Activated CD4-positive, alpha-beta memory T cell treated with anti-CD3 and anti-CD28 coated beads for 36 hours (primary cell): ENCODE results near the gene XRCC2. TPM values are rescaled to one million over a fixed set of nuclear protein-coding genes. Genes with fewer than 3 reads are reported as not detected.
"Not testable (repeated sequence)": the region's sequence is repeated elsewhere in the genome, so short reads cannot be mapped to it uniquely, and the experiment has no call there.

Source experiments
- CTCF ChIA-PET: fragments of 350-600 bp; sonication (Branson Sonifier 250); formaldehyde crosslinking; loops from one replicate; lab custom pipeline; 2021; ENCODE audit warnings: antibody characterized with exemption, inconsistent platforms; lab: Charles Lee
- POLR2A ChIA-PET: fragments of 350-600 bp; sonication (Branson Sonifier 250); formaldehyde crosslinking; loops from one replicate; lab custom pipeline; 2021; ENCODE audit warnings: antibody characterized with exemption; lab: Charles Lee
- DNase-seq: peaks from one replicate; pipeline ENCODE4 v3.0.0-alpha.2; 2020
- H3K27ac Mint-ChIP-seq: one replicate; pipeline ENCODE4 v1.8.0; 2021; ENCODE audit warnings: mixed read lengths
- H3K27me3 Mint-ChIP-seq: one replicate; pipeline ENCODE4 v1.8.0; 2021; ENCODE audit warnings: mixed read lengths
- H3K36me3 Mint-ChIP-seq: one replicate; pipeline ENCODE4 v1.8.0; 2021; ENCODE audit warnings: mixed read lengths
- H3K4me1 Mint-ChIP-seq: one replicate; pipeline ENCODE4 v1.8.0; 2021; ENCODE audit warnings: low read depth, mixed read lengths
- H3K4me3 Mint-ChIP-seq: one replicate; pipeline ENCODE4 v1.8.0; 2021; ENCODE audit warnings: mild to moderate bottlenecking, mixed read lengths
- H3K9me3 Mint-ChIP-seq: one replicate; pipeline ENCODE4 v1.8.0; 2021; ENCODE audit warnings: mixed read lengths
- intact Hi-C: fragments of 100-400 bp; cut with micrococcal nuclease; formaldehyde crosslinking; loops from one replicate; pipeline ENCODE4 v1.15.1; 2023
- total RNA-seq, 2 experiments: library from RNA; stranded (reverse); gene quantifications; one replicate each; pipeline ENCODE4 v1.2.3, GENCODE V29; 2021

The XRCC2 gene
- total RNA-seq, 2 experiments from 2014 or later, result 13.6 to 15.0 TPM

DNA sequence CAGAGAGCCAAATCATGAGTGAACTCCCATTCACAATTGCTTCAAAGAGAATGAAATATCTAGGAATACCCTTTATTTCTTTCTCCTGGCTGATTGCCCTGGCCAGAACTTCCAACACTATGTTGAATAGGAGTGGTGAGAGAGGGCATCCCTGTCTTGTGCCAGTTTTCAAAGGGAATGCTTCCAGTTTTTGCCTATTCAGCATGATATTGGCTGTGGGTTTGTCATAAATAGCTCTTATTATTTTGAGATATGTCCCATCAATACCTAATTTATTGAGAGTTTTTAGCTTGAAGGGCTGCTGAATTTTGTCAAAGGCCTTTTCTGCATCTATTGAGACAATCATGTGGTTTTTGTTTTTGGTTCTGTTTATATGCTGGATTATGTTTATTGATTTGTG lies 47.2 kb downstream of the XRCC2 start:
- H3K27ac Mint-ChIP-seq, H3K36me3 Mint-ChIP-seq, H3K9me3 Mint-ChIP-seq, POLR2A ChIA-PET, CTCF ChIA-PET, intact Hi-C loops, H3K4me3 Mint-ChIP-seq, DNase-seq, H3K27me3 Mint-ChIP-seq, H3K4me1 Mint-ChIP-seq: not testable (repeated sequence)

DNA sequence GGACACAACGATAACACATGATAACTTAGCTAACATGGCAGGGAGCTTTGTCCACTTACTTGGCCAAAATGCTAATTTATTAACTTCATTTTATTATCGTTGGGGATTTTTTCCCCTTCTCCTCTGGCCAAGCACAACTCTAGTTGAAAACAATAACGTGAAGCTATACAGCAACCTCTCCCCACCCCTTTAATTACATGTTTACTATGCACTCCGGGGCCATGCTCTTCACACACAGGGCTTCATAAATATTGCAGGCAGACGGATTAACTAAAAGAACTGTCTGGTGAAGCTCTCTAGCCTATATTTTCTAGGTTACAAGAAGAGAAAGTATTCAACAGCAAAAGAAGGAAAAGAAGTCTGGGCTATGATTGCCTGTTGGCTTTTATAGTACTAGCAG lies 51.7 kb downstream of the XRCC2 start:
- intact Hi-C loops, result no loop called here
- H3K4me1 Mint-ChIP-seq, result no peaks in the 10 kb centered on the region
- H3K4me3 Mint-ChIP-seq, result no peak overlapping the region
- no peak for DNase-seq
- ChIA-PET POLR2A (no interaction called here), CTCF (no interaction called here)
- no peaks in the 10 kb centered on the region for H3K36me3 Mint-ChIP-seq
- H3K9me3 Mint-ChIP-seq, result peaks cover 2% of the 10 kb centered on the region
- no peak overlapping the region for H3K27ac Mint-ChIP-seq
- peaks cover 2% of the 10 kb centered on the region for H3K27me3 Mint-ChIP-seq

DNA sequence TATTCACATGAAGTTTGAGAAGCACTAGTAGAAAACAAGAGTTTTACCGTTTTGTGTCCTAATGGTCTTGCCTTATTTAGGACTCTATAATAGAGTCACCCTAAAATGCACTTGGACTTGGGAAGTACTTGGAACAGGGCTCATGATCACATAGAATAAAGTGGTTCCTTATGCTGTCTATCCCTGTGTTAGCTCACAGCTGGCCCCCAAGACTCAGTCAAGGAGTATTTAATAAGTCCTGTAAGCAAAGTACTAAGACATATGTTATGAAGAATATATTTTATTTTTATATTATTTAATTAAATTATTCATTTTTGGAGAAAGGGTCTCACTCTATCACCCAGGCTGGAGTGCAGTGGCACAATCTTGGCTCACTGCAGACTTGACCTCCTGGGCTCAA lies 54.5 kb downstream of the XRCC2 start:
- ChIA-PET CTCF (no interaction called here), POLR2A (no interaction called here)
- H3K4me1 Mint-ChIP-seq, result no peaks in the 10 kb centered on the region
- H3K4me3 Mint-ChIP-seq, result no peak overlapping the region
- H3K9me3 Mint-ChIP-seq, result no peaks in the 10 kb centered on the region
- H3K27ac Mint-ChIP-seq, result no peak overlapping the region
- no peaks in the 10 kb centered on the region for H3K36me3 Mint-ChIP-seq
- intact Hi-C loops, result no loop called here
- no peak for DNase-seq
- H3K27me3 Mint-ChIP-seq, result no peaks in the 10 kb centered on the region

DNA sequence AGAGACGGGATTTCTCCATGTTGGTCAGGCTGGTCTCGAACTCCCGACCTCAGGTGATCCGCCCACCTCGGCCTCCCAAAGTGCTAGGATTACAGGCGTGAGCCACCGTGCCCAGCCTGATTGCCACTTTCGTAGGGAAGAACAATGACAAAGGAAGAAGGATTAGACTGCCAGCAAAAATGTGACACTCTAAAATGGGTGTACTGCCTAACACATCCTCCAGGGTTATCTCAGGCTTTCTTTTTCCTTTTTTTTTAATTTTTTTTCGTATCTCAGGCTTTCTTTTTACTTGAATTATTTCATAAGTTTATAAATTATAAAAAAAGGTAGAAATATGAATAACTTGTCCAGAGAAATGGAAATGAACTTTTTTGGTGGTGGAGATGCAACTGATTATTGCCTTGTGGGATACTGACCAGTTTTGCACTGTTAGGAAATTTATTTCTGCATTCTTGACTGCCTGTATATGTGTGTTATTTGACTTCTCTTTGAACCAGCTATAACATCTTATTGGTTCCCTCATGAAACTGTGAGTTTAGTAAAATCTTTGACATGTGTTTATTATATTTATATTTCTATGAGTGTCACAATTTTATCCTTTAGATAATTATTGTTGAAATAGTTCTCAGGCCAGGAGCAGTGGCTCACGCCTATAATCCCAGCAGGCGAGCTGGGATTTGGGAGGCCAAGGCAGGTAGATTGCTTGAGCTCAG lies 56.8 kb downstream of the XRCC2 start:
- H3K9me3 Mint-ChIP-seq, result no peaks in the 10 kb centered on the region
- H3K4me1 Mint-ChIP-seq, result no peaks in the 10 kb centered on the region
- H3K36me3 Mint-ChIP-seq, result no peaks in the 10 kb centered on the region
- intact Hi-C loops, result no loop called here
- ChIA-PET CTCF (no interaction called here), POLR2A (no interaction called here)
- no peak for DNase-seq
- H3K27ac Mint-ChIP-seq, result no peak overlapping the region
- no peaks in the 10 kb centered on the region for H3K27me3 Mint-ChIP-seq
- H3K4me3 Mint-ChIP-seq, result no peak overlapping the region

DNA sequence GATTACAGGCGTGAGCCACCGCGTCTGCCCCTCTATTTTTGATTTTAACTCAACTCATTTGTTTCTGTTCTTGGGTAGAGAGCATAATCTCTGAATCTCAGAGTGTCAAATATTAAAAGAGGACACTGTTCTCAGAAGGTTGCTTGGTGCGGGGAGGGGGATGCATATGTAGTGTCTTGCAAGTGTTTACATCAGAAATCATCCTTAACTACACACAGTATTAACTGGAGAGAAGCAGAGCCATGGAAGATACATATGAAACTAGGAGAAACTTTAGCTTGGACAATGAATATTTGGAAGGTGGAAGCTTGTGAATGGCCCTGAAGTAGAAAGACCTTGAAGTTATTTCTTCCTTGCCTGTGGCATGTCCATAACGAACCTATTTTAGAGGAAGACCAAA lies 57.5 kb downstream of the XRCC2 start:
- H3K27me3 Mint-ChIP-seq, result no peaks in the 10 kb centered on the region
- H3K36me3 Mint-ChIP-seq, result no peaks in the 10 kb centered on the region
- intact Hi-C loops, result no loop called here
- DNase-seq, result no peak
- no peak overlapping the region for H3K27ac Mint-ChIP-seq
- ChIA-PET CTCF (no interaction called here), POLR2A (no interaction called here)
- H3K4me1 Mint-ChIP-seq, result no peaks in the 10 kb centered on the region
- no peaks in the 10 kb centered on the region for H3K9me3 Mint-ChIP-seq
- no peak overlapping the region for H3K4me3 Mint-ChIP-seq

DNA sequence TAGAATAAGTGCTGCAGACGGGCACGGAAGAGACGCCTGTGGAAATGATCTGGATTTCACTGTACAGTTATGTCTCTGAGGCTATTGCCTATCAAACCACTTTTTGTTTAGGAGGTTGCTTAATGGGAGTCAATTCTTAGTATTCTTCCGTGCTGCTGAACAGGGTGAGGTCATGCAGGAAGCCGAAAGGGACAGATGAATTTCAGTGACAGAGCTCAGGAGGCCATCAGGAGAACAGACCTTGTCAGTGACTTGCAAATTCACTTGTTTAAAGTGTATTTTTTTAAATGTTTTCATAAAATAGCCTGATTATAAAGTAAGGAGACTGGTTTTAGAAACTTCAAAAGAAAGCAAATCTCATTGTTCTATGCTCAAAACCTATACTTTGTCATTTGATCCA lies 58.9 kb downstream of the XRCC2 start:
- peaks cover 7% of the 10 kb centered on the region for H3K9me3 Mint-ChIP-seq
- H3K36me3 Mint-ChIP-seq, result no peaks in the 10 kb centered on the region
- ChIA-PET CTCF (no interaction called here), POLR2A (no interaction called here)
- DNase-seq, result no peak
- H3K4me3 Mint-ChIP-seq, result no peak overlapping the region
- H3K4me1 Mint-ChIP-seq, result no peaks in the 10 kb centered on the region
- no peaks in the 10 kb centered on the region for H3K27me3 Mint-ChIP-seq
- no peak overlapping the region for H3K27ac Mint-ChIP-seq
- intact Hi-C loops, result no loop called here

DNA sequence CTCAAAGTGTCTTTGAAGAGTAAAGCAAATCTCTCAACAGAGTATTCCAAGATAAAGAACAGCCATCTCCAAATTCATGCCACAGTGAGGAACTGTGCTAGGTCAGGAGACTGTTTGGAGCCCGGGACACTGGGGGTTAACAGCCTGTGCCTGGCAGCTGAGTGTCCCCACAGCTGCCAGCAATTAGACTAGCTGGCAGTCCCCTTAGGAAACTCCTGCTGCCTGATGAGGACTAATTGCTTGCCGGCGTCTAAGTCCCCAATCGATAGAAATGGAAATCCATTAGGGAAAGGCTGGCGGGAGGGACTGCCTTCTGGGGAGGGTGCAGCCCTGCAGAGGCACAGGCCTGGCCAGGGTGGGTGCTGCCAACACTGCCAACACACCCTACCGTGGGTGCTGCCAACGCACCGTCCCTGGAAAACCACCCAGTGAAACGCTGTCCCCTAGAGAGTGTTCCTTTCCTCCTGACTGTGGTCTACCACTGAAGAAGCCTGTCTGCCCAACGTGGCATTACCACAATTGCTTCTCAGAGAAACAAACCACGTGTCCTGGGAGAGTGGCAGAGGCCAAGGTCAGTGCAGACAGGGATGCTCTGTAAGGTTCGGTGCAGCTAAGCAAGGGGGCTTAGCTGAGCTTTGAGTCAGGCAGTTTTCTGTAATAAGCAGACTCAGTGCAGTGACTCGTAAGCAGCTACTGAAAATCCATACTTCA lies 60.8 kb downstream of the XRCC2 start:
- POLR2A ChIA-PET, result no interaction called here
- no peaks in the 10 kb centered on the region for H3K36me3 Mint-ChIP-seq
- CTCF ChIA-PET, result no interaction called here
- H3K27ac Mint-ChIP-seq, result no peak overlapping the region
- peaks cover 7% of the 10 kb centered on the region for H3K9me3 Mint-ChIP-seq
- no peak overlapping the region for H3K4me3 Mint-ChIP-seq
- intact Hi-C loops, result no loop called here
- no peak for DNase-seq
- no peaks in the 10 kb centered on the region for H3K4me1 Mint-ChIP-seq
- no peaks in the 10 kb centered on the region for H3K27me3 Mint-ChIP-seq

DNA sequence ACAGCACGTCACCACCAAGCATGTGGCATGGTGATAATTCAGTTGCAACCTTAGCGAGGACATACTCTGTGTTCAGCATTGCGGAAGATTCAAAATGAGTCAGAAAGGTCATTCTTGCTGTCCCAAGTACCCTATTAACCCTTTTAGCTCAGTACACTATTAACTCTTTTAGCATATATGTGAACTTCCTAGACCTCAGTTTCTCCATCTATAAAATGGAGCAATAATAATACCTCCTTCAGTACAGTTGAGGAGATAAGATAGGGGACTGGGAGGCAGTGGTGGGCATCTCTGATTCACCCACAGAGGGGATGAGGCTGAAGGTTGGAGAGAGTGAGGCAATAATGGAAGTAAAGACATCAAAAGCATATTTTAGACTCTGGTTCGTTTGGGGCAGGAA lies 67.3 kb downstream of the XRCC2 start:
- no peak for DNase-seq
- ChIA-PET POLR2A (no interaction called here), CTCF (no interaction called here)
- H3K36me3 Mint-ChIP-seq, result no peaks in the 10 kb centered on the region
- H3K4me3 Mint-ChIP-seq, result no peak overlapping the region
- H3K9me3 Mint-ChIP-seq, result peaks cover 7% of the 10 kb centered on the region
- intact Hi-C loops, result no loop called here
- no peaks in the 10 kb centered on the region for H3K4me1 Mint-ChIP-seq
- H3K27ac Mint-ChIP-seq, result no peak overlapping the region
- H3K27me3 Mint-ChIP-seq, result no peaks in the 10 kb centered on the region

DNA sequence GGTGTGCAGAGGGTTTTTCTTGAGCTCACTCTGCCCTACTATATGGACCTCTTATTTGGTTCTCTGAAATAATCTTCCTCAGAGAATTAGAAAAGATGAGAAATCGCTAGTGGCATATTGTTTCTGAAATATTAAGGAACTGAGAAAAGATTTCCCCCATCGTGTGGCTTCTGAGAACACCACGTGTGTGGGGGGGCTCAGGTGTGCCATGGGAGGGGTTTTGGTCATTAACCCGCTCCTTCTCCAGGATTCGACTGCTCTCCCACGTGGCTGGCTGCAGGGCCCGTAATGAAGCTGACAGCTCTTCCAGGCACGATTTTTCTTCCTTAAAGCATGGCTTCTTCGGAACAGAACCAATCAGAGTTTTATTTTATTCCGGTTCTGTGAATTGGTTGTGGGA lies 67.7 kb downstream of the XRCC2 start:
- Mint-ChIP-seq H3K36me3 (no peaks in the 10 kb centered on the region), H3K4me3 (no peak overlapping the region), H3K9me3 (peaks cover 7% of the 10 kb centered on the region), H3K4me1 (no peaks in the 10 kb centered on the region), H3K27me3 (no peaks in the 10 kb centered on the region), H3K27ac (no peak overlapping the region)
- ChIA-PET POLR2A (no interaction called here), CTCF (no interaction called here)
- no peak for DNase-seq
- intact Hi-C loops, result no loop called here

DNA sequence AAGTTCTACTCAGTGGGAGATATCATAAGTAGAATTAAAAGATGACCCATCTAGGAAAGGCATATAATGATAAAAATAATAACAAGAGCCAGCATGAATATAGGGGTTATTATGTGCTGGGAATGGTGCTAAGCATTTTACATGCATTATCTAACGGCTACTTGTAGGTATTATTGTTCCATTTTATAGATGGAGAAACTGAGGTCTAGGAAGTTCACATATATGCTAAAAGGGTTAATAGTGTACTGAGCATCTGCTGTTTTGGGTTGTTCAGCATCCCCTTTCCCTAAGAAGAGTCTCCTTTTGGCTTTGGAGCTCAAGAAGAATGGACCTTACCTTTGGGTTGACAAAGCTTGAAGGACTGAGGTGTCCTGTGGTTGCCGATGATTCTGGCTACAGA lies 68.9 kb downstream of the XRCC2 start:
- CTCF ChIA-PET, result no interaction called here

DNA sequence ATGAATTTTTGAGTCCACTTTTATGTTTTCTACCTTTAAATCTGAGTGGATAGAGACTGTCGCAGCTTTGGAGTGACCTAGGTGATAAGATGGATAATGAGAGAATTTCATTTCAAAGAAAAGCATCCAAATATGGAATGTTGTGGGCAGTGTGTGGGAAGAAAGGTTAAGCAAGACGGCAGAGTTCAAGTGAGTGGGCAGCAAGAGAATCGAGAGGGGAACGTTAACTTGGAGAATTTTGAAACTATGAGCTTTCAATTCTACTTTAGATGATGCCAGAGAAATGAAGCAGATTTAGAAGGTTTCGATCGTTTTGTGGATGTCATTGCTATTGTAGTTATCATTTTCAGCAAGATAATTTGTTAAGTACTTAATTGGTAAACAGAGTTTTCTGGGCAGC lies 73.0 kb downstream of the XRCC2 start:
- no peaks in the 10 kb centered on the region for H3K9me3 Mint-ChIP-seq
- intact Hi-C loops, result no loop called here
- peaks cover 2% of the 10 kb centered on the region for H3K27me3 Mint-ChIP-seq
- H3K4me3 Mint-ChIP-seq, result no peak overlapping the region
- no peak for DNase-seq
- no peaks in the 10 kb centered on the region for H3K4me1 Mint-ChIP-seq
- no peaks in the 10 kb centered on the region for H3K36me3 Mint-ChIP-seq
- CTCF ChIA-PET, result no interaction called here
- POLR2A ChIA-PET, result no interaction called here
- H3K27ac Mint-ChIP-seq, result no peak overlapping the region

More for the DNA sequence above, 68.9 kb downstream of the XRCC2 start:
- Mint-ChIP-seq H3K27me3 (no peaks in the 10 kb centered on the region), H3K27ac (no peak overlapping the region), H3K9me3 (no peaks in the 10 kb centered on the region), H3K4me1 (no peaks in the 10 kb centered on the region), H3K4me3 (no peak overlapping the region), H3K36me3 (no peaks in the 10 kb centered on the region)
- intact Hi-C loops, result no loop called here
- POLR2A ChIA-PET, result no interaction called here
- DNase-seq, result no peak

DNA sequence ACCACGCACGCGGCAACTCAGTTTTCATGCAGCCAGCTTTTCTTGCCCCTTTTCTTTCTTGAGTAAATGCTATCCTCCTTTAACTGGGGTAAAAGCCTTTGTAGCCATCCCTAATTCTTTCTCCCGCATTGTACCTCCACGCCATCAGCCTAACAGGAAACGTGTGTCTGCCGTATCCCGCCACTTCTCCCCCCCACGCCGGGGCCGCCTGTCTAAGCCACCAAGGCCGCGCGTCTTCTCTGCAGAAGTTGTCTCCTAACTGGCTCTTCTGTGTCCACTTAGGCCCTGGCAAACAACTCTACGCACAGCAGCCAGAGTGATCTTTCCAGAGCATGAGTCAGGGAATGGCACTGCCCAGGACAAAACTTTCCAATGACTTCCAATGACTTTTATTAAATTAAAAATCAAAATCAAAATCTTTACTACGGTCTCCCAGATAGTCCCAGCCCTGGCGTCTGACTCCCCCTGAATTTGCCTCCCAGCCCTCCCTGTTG lies 74.6 kb downstream of the XRCC2 start:
- intact Hi-C loops, result no loop called here
- Mint-ChIP-seq H3K9me3 (no peaks in the 10 kb centered on the region), H3K4me1 (no peaks in the 10 kb centered on the region), H3K36me3 (no peaks in the 10 kb centered on the region), H3K27me3 (peaks cover 2% of the 10 kb centered on the region), H3K27ac (no peak overlapping the region), H3K4me3 (no peak overlapping the region)
- ChIA-PET CTCF (no interaction called here), POLR2A (no interaction called here)
- DNase-seq, result no peak

DNA sequence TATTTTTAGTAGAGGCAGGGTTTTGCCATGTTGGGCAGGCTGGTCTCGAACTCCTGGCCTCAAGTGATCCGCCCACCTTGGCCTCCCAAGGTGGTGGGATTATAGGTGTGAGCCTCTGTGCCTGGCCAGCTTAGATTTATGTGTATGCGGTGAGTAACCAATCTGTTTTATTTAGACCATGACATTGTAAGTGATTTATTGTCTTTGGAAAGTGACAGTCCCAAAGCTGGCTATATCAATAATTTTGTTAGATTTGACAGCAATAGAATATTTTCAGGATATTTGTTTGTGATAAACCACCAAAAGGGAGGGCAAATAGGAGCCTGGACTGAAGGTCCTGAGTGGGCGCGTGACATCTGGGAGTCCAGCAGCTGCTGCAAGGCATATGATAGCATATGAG lies 75.7 kb downstream of the XRCC2 start:
- intact Hi-C loops, result no loop called here
- Mint-ChIP-seq H3K4me3 (no peak overlapping the region), H3K9me3 (no peaks in the 10 kb centered on the region), H3K27ac (no peak overlapping the region), H3K36me3 (no peaks in the 10 kb centered on the region), H3K4me1 (no peaks in the 10 kb centered on the region), H3K27me3 (peaks cover 2% of the 10 kb centered on the region)
- CTCF ChIA-PET, result no interaction called here
- POLR2A ChIA-PET, result no interaction called here
- no peak for DNase-seq
